GM10248 (cell line): ENCODE results near the gene KLK7.
"Not testable (repeated sequence)": the region's sequence is repeated elsewhere in the genome, so short reads cannot be mapped to it uniquely, and the experiment has no call there.

Experiments
- CTCF ChIA-PET: fragments of 300-600 bp; sonication (Branson Sonifier 250); formaldehyde crosslinking; extraction: SDS; loops from one replicate; lab custom pipeline; 2021; ENCODE audit warnings: antibody characterized with exemption; lab: Yijun Ruan, JAX
- POLR2A ChIA-PET: fragments of 350-650 bp; sonication (Branson Sonifier 250); formaldehyde crosslinking; extraction: SDS; loops from one replicate; lab custom pipeline; 2020; ENCODE audit warnings: antibody characterized with exemption; lab: Yijun Ruan, JAX
- DNase-seq: peaks from one replicate; pipeline ENCODE4 v3.0.0; 2012; ENCODE audit errors: extremely low spot score
- CTCF ChIP-seq: IDR thresholded peaks from 2 replicates; pipeline ENCODE4 v1.5.1; 2012; ENCODE audit warnings: mild to moderate bottlenecking, low read depth; ENCODE audit errors: extremely low read depth, missing control alignments, control extremely low read depth

Gene KLK7

DNA sequence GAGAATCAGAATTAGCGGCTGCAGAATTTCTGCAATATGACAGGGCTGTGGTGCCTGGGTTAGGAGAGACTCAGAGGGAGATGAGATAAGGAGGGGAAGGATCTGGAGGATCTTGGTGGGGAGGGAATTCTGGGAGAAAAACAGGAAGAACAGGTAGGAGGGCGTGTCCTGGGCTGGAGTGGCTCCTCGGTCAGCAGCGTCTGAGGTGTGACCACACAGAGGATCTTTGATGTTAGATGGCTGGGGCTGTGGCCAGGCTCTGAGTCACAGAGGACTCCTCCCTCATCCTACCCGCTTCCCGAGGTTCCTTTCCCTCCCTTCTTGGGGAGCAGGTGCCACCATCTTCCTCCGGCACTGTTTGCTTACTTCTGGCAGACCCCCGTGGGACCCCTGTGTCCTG lies 8.0 kb downstream of the KLK7 start:
- CTCF ChIA-PET, result no interaction called here
- no peak for DNase-seq
- no peak for TF ChIP-seq CTCF
- POLR2A ChIA-PET, result no interaction called here

DNA sequence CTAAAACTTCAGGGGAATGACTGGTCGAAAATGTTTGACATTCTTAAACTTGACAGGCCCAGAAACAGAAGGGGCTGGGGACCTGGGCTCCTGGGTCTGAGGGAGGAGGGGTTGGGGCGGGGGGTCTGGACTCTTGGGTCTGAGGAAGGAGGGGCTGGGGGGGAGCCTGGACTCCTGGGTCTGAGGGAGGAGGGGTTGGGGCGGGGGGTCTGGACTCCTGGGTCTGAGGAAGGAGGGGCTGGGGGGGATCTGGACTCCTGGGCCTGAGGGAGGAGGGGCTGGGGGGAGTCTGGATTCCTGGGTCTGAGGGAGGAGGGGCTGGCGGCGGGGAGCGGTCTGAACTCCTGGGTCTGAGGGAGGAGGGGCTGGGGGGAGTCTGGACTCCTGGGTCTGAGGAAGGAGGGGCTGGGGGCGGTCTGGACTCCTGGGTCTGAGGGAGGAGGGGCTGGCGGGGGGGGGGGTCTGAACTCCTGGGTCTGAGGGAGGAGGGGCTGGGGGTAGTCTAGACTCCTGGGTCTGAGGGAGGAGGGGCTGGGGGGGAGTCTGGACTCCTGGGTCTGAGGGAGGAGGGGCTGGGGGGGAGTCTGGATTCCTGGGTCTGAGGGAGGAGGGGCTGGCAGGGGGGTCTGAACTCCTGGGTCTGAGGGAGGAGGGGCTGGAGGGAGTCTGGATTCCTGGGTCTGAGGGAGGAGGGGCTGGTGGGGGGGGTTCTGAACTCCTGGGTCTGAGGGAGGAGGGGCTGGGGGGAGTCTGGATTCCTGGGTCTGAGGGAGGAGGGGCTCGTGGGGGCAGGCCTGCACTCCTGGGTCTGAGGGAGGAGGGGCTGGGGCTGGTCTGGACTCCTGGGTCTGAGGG lies 8.8 kb downstream of the KLK7 start:
- no peak for TF ChIP-seq CTCF
- ChIA-PET CTCF (no interaction called here), POLR2A (no interaction called here)
- DNase-seq, result no peak

DNA sequence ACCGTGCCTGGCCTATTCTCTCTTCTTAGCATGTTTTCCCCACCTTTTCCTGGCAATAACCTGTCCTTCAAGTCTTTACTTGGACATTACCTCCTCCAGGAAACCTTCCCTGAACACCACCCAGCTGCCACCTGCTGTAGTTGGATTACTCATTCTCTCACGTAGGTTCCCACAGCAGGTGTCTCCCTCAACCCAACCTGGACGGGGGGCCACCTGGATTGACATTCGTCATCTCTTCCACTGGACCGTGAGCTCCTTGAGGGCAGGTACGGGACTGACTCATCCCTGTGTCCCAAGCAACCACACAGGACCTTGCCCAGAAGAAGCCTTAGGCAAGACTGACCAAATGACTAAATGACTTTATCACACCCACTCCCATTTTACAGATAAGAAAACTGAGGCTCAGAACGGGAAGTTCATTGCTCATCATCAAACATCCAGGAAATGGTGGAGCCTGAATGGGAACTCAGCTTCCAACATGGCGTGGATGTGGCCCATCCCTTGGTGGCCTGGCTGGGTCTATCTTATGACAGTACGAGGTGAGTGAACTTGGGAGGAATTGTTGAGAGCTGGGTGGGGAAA lies 10.8 kb downstream of the KLK7 start:
- ChIA-PET CTCF (no interaction called here), POLR2A (no interaction called here)
- DNase-seq, result no peak
- no peak for TF ChIP-seq CTCF

DNA sequence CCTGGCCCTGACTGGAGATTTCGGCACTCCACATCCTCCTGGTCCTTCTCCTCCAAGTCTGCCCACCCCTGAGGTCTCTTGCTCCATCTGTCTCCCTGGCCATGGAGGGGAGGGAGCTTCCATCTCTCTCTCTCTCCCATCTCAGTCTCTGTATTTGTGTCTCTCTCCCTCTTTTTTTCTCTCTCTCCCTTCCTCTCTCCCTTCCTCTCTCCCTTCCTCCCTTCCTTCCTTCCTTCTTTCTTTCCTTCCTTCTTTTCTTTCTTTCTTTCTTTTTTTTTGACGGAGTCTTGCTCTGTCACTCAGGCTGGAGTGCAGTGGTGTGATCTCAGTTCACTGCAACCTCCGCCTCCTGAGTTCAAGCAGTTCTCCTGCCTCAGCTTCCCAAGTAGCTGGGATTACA lies 13.9 kb downstream of the KLK7 start:
- POLR2A ChIA-PET, DNase-seq, CTCF ChIA-PET: not testable (repeated sequence)

- TF ChIP-seq CTCF, result no peak
- ChIA-PET CTCF (no interaction called here), POLR2A (no interaction called here)
These were observed 14.3 kb downstream of the KLK7 start, which contains the start of gene KLK6 for GRCh38 chr19:50969413-50969760. Gene KLK6 (minus strand): TSS chr19:50969591. CDS start chr19:50968104, 1,487 bp downstream.

DNA sequence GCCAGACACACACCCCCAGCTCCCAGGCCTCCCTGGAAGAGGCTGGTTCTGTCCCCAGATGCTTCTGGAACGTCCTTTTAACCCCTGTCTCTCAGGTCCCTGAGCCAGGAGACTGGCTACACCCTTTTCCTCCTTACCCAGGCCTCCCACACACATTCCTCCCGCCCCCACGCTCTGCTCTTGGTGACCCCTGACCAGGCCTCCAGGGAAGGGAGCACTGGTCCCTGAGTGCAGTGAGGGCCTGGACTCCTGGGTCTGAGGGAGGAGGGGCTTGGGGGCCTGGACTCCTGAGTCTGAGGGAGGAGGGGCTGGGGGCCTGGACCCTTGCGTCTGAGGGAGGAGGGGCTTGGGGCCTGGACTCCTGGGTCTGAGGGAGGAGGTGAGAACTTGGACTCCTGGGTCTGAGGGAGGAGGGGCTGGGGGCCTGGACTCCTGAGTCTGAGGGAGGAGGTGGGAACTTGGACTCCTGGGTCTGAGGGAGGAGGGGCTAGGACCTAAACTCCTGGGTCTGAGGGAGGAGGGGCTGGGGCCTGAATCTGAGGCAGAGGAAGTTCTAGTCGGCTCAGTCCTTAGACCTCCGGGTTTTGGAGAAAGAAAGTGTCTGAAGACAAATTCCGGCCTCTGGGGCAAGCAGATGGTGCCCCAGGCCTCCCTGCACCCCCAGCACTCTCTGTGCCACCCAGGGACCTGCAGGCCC lies 14.9 kb downstream of the KLK7 start:
- TF ChIP-seq CTCF, result no peak
- DNase-seq, result no peak
- CTCF ChIA-PET, result no interaction called here
- POLR2A ChIA-PET, result no interaction called here

More at GRCh38 chr19:50969413-50969760, 14.3 kb downstream of the KLK7 start, which contains the start of gene KLK6:
- DNase-seq, result no peak
